Ramos (cell line): ENCODE measurements around the gene RGS8.

Experiments used
- in situ Hi-C: fragments of 300-500 bp; cut with MboI; formaldehyde crosslinking; loops from one replicate; pipeline ENCODE4 v1.14.3; 2022; ENCODE audit warnings: low sequenced_read_pairs; ENCODE audit not compliant: unreplicated experiment

RGS8 gene

DNA sequence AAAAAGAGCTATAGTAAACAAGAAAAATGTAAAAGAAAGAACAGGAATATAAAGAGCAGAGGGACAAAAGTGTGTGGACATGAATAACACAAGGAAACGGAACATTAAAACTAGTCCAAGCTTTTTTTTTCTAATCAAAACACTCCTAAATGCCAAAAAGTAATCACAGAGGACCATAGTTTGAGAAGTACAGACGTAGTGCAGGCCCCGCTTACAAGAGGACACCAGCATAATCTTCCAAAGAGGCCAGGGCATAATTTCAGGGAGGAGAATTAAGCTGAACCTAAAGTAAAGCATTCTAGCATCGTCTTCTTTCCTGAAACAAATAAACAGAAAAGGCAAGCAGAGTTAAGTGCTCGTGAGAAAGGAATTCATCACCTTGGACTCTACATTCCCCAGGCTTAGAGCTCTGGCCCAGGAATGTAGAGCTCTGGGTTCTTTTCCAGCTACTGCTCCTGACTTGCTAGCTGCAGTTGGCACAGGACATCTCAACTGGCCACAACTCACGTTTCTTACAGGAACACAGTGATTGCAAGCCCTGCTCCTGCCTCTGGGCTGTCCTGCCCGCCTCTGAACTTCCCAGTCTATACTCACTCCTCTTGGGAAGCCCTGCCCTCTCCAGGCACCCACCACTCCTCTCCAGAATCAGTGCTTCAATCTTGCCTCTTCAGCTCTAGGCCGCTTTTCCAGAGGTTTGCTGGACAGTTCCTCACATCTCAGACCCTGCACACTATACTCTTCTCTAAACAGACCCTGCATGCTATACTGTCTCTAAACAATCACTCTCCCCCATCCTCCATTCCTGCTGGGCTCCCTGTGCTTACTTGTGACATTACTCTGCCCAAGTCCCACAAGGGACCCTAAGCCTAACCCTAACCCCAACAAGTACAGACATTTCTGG is 9.8 kb downstream of the RGS8 start:
- in situ Hi-C loops = no loop called here

DNA sequence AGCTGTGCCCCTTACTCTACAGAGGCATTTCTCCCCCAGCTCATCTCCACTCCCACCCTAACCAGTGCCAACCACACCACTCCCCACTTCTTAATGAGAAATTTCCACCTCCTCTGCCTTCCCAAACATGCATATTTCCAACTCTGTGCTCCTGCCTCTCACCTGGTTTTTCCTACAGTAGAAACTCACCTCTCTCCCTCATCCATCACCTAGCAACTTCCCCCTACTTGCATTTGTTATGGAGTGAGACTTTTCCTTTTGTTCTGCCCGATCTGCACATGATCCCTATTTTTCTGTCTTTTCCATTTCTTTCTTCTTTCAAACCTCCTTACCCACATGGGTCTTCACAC is 11.9 kb downstream of the RGS8 start:
- in situ Hi-C loops = no loop called here

DNA sequence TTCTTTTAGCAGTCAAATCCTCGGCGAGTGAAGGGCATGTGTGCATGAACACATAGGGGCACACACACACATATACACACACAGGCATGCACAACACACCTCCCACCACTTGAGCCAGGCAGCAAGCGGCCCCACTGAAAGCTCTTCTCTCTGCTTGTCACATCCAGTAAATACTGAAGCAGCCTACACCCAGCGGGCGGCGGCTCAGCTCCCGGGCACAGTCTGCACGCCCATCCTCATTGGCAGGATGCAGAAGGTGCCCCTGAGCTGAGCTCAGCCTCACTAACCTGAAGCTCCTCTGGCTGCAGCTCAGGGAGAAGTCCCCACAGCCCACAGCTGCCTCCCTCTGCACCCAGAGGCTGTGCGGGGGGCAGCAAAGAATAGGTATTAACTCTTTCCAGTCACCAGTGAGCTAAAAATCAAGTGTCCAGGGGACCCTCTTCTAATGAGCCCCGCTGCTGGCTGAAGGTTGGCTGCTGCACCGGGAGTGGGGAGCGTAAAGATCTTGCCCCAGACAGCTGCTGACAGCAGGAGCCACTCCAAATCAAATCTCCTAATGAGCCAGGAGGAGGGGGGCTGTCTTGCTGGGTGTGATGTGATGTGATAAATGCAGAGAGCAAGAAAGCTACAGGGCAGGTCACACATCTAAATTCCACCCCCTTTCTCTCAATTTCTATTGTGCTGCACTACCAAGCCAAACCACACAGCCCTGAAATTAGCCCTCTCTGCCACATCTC is 12.5 kb downstream of the RGS8 start:
- in situ Hi-C loops = no loop called here

DNA sequence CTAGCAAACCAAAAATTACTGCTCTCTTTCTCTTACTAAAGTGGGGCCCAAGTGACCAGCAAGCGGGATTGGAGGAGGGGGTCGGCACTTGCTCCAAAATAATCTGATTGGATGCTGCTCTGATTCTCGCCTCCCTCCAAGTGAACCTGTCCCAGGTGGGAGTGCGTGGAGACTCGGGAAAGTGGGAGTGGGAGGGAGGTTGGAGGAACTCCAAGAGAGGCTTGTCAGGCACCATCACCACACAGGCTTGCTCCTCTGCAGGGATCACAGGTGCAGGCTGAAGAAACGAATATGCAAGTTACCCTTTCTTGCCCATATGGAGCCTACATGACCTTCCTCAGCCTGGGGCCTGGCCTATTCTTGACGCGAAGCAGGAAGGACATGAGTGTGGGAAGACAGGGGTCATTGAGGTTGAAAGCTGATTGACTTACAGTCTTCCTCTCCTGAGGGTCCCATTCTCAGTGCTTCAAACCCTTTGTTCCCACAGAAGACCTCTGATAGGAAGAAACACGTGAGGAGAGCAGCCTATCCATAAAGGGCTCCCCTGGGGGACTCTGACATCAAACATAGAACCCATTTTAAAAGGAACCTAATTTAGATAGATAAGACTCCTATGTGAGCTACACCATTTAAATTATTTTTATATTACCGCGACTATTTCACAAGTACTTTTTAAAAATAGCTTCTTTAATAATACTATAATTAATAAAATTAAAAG is 14.2 kb downstream of the RGS8 start:
- in situ Hi-C loops = no loop called here

DNA sequence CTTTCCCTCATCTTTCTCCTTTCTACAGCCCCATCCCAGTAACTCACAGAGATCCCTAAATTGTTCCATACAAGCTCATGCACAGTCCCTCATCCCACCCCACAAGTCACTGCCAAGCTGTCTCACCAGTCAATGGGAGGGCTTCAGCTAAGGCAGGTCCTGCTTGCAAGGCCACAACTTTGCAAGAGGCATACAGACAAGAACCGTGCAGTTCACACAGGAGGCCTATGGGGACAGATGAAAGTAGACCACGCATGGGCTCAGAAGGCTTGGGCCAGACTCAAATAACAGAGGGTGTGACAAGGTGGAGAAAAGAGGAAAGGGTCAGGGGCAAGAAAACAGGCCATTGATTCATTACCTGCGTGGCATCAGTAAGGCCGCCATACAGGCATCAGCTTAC is 15.1 kb downstream of the RGS8 start:
- in situ Hi-C loops = no loop called here

DNA sequence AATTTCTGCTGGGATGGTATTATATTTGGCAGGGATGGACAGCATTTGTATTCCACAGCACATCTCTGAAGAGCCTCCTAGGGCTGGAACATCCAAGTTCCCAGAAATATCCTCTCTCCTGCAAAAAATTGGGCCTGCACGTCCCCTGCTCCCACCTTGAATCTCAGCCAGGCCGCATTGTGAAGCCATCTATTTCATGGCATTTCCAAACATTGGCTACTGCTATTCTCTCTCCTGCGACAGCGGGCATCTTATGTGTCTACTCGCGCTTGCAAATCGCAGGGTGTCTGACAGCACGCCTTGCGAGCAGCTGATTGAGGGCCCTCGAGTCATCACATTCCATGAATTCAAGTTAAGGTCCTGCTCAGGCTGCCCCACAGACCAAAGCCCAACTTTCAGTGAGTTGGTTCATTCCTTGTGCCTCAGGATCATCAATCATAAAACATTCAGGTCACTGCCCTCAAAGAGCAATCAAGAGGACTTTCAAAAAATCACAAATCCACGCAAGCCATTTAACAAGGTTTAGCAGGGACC is 15.8 kb downstream of the RGS8 start:
- in situ Hi-C loops = no loop called here

DNA sequence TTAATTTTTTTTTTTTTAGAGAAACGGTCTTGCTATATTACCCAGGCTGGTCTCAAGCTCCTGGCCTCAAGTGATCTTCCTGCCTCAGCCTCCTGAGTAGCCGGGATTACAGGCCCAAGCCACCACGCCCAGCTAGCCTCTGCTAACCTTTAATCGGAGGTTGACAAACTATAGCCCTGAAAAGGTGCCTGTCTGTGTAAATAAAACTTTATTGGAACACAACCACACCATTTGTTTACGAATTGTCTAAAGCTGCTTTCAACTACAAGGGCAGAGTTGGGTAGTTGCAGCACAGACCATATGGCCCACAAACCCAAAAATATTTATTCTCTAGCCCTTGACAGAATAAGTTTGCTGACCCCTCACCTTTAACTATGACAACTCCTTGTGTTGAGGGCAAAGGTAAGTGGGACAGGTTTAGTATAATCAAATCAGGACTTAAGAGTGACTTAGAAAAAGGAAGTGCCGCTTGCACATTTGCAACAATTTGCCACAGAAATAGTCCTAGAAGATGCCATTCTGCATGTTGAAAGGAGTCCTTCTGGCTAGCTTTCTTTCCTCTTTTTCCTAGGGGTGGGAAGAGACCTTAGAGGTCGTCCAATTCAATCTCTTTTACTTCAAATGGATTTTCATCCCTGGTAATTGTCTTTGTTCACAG is 16.4 kb downstream of the RGS8 start:
- in situ Hi-C loops = no loop called here

DNA sequence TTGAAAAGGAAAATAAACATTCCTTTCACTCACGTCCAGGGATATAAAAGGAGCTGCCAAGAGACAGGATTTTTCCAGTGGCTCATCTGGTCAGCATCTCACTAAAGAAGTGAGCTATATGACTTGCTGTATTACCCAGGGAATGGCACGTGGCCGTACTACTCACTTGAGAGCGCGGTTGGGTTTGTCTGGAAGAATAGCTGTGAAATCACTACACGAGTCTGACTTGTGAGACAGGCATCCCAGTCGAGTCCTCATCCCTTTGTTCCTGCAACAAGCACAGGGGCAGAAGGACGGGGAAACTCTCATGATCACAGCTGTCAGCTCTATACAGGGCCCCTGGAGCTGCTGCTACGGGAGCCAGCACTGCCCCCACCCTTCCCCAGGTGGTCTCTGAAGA is 17.7 kb downstream of the RGS8 start:
- in situ Hi-C loops = no loop called here

DNA sequence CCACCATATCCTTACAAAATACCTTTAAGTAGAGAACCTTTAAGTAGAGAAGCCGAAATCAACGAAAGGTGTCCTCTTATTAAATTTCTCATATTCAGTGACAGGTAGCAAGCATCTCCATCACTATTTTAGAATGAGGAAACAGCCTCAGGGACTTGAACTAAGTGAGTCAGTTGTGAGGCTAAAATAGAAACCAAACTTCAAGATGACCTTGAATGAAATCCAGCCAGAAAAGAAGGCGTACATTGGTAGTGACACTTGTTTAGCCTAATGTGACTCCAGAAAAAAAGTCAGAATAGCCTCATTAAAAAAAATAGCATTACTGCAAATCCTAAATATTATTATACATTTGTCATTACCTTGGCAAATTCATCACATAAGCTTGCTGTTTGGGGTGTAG is 20.1 kb downstream of the RGS8 start:
- in situ Hi-C loops = no loop called here

DNA sequence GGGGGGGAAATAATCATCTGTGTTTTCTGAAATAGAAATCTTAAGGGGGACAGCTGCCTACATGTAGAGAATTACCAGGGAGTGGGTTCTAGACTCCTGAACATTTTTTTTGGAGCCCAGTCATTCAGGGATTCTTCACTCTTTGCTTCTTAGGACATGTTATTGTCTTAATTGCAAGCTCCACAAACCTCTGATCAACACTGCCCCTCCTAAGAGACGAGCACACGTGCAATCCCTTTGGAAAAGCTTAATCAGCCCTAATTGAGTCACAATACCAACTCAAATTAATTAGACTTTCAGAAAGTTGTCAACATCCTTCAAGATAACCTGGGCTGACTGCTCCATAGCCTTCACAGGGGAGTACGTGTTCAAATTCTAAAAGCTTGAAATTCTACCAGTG is 21.4 kb downstream of the RGS8 start:
- in situ Hi-C loops = no loop called here

DNA sequence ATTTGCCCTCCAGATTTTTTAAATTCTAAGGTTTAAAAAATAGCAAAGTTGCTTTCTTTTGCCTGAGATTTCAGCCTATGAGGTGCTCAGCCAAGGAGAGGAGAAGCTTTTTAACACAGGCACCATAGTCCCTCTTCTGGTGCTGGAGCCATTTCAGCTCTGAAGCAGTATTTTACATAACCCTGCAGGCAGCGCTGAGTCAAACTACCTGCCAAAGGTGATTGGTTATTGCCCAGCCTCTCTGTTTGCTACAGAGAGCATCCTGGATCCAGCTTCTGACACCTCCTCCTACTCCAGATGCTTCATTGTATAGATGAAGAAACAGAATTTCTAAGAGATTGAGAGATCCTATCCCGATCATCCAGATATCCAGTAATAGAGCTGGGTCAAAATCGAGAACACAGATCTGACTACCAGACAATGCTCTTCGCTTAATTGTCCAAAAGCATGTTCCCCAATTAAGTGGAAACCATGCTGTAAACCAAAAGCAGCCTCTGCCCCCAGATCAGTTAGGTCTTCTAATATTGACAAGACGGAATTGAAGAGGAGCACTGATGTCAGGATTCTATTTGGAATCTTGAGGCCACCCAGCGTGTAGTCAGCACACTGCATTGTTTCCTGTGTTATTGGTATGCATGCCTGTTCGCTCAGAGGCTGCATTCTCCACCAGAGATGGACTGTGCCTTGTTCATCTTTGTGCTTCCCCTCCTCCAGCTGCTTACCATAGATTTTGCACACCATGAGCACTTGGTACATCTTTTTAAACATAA is 22.1 kb downstream of the RGS8 start:
- in situ Hi-C loops = no loop called here

DNA sequence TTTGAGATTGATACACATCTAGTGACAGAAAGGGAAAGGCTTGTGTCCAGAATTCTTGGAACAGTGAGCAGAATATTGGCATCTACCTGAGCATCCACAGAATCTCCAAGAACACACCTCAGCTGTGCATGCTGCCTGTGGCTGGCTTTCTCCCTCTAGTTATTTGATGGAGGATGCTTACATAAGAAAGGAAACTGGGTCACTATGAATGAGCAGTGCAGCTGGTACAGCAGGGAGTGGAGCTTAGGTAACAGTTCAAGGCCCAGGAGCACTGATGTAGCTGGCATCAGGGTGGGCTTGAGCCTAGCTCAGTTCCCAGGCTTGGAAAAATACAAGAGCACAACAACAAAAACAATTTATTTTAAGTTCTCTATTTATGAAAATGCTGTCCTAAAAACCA is 26.3 kb downstream of the RGS8 start:
- in situ Hi-C loops = no loop called here

DNA sequence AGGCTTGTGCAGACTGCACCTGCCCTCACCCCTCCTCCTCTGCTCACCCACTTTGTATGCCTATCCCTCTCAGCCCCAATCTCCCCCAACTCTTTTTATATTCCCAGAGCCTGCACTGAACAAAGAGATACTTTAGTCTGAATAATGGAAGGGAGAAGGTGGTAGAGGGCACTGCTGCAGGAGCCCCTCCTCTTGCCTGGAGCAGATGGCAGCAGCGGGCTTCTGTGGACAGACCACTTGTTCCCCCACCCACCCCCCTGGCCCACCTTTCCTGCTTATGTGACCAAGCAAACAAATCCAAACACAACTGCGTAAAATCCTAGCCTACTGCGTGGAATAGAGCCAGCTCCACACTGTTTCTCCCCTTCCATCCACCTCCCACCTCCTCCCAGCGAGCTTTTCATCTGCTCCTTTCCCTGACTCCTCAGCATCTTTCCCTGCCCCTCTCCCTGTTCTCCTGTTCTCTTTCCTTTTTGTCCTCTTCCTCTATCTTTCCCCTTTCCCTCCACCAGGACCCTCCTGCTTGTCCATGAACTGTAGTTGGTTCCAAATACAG is 27.5 kb downstream of the RGS8 start:
- in situ Hi-C loops = no loop called here

DNA sequence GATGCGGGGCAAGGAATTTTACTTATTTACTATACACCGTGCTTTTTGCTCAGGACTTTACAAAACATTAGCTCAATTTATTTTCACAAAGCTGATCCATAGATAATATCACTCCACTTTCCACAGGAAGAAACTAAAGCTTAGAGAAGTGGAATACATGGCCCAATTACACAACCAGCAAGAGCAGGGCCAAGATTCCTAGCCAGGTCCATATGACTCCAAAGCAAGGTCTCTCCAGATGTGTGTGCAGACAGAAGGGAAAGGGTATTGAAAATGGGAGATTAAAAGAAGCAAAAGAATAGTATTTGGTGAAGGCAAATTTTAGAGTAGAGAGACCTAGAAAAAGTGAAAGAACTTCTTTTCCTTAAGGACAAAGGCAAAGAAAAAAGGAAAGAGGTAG is 30.4 kb downstream of the RGS8 start:
- in situ Hi-C loops = no loop called here

DNA sequence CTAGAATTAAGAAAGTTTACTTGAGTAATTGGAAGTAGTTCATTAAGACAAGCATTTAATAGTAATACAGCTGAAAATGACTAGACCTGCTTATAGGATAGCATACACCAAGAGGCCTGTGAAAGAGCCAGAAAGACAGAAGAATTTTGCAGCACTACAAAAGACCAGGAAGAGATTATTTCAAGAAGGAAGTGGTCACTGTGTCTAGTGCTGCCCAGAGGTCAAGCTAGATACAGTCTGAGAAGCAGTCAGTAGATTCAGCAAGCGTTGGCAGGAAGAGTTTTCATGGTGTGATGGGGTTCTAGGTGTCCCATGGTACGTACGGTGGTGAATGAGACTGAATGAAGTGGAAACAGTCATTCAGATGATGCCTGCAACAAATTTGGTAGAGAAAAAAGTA is 31.5 kb downstream of the RGS8 start:
- in situ Hi-C loops = no loop called here

DNA sequence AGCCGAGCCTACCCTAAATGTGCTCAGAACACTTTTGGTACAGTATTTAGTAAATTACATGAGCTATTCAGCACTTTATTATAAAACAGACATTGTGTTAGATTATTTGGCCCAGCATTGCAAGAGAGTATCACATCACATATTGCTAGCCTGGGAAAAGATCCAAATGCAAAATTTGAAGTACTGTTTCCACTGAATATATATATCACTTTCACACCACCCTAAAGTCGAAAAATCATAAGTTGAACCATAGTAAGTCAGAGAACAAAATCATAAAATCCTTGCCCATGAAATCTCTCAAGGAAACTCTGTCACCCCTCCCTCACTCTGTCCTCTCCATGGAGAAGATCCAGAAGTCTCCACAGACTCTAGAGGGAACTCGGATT is 33.1 kb downstream of the RGS8 start:
- in situ Hi-C loops = no loop called here

DNA sequence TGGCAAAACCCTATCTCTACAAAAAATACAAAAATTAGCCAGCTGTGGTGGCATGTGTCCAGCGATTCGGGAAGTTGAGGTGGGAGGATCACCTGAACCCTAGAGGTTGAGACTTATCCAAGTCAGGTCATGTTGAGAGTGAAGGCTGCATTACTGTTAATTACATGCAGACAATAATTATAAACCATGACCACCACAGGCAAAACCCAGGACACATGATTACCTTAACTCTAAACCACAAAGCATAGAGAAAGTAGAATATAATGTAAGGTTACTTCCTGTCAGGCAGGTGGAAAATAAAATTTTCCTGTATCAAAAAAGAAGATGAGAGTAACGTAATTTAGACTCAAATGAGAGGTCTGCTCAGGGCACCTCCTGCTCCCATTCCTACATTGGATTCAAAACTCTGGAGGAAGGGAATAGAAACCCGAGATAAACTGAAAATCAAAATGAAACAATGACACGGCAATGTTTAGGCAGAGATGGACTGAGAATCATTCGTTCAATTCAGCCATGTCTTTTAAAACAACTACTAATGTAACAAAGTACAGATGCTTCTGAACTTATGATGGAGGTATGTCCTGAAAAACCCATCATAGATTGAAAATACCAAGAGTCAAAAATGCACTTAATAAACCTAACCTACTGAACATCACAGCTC is 33.6 kb downstream of the RGS8 start:
- in situ Hi-C loops = no loop called here

DNA sequence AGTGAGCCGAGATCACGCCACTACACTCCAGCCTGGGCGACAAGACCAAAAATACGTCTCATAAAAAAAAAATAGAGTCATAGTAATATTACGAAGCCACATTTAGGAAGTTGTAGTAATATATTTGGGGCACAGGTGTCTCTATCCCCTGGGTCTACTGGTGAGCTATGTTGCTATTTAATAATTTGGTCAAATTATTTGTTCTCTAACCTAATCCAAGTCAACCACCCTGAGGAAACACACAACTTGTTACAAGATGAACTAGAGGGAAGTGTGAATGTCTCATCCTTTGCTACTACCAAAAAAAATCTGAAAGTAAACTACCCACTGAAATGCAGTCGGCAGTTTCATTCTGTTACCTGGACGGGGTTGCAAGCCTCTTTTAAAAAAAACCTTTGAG is 35.3 kb downstream of the RGS8 start:
- in situ Hi-C loops = no loop called here

DNA sequence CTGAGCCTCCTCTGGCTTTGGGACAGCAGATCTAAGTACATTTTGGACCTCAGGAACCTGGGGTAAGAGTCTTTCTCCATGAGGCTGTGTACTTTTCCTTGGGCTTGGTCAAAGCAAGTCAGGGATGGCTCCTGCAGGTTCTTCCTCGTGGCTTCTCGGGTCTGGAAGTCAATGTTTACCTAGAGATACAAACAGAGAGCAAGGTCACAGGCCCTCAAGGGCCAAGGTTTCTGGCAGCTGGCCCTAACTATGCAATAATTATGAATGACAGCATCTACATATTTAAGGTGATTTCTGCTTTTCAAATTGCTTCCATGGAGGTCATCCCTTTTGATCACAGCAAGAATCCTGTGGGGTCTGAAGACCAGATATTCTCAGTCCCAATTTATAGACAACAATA is 37.6 kb downstream of the RGS8 start:
- in situ Hi-C loops = no loop called here
